Measurements from ENCODE around the gene TEC.

DNA sequence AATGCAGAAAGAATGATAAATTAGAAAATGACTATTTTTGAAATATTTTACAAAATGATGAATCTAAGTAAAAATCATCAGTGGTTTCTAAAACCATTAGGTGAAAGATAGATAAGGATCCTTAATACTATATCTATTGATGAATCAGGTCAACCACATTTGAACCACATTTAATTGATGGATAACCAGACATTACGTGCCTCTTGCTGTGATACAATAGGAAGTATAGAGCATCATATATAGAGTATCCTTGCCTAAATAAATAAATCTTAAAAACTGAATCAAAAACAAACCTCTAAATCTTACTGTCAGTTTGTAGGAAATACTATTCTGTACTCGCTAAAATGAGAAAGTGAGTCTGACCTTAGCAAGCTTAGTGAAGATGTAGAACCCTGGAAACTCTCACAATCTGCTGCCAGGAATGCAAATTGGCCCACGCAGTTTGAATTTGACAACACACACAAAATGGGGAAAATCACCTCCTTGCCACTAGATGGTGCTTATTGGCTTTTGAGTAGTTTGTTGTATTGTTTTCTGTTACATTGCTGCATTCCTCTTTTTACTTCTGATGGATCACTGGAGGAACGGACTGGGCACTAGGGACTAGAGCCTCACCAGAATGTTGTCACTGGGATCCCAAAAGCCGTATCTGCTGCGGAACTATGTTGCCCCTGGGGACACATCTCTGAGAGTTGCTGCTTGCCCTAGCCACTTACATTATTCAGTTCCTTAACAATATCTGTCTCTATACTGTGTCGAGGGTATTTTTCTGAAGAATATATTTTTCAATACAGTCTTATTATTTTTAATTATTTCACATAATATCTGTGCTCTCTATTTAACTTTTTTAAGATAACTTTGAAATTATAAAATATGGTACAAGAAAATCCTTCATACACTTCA is 46.3 kb upstream of the TEC start:
- TF ChIP-seq POLR2AphosphoS5 (IDR thresholded peaks at IDR 0.05) (no peak), MXI1 (conservative IDR thresholded peaks at IDR 0.05; ENCODE audit: poor library complexity, severe bottlenecking) (no peak), SMC3 (conservative IDR thresholded peaks at IDR 0.05; ENCODE audit: poor library complexity) (peak; percentile 16)
- TF ChIP-seq, protein P1, sequence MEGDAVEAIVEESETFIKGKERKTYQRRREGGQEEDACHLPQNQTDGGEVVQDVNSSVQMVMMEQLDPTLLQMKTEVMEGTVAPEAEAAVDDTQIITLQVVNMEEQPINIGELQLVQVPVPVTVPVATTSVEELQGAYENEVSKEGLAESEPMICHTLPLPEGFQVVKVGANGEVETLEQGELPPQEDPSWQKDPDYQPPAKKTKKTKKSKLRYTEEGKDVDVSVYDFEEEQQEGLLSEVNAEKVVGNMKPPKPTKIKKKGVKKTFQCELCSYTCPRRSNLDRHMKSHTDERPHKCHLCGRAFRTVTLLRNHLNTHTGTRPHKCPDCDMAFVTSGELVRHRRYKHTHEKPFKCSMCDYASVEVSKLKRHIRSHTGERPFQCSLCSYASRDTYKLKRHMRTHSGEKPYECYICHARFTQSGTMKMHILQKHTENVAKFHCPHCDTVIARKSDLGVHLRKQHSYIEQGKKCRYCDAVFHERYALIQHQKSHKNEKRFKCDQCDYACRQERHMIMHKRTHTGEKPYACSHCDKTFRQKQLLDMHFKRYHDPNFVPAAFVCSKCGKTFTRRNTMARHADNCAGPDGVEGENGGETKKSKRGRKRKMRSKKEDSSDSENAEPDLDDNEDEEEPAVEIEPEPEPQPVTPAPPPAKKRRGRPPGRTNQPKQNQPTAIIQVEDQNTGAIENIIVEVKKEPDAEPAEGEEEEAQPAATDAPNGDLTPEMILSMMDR (IDR thresholded peaks at IDR 0.05; ENCODE audit: poor library complexity, severe bottlenecking) = peak; percentile 36
